Chondrocyte (in vitro differentiated cells): ENCODE measurements around the gene TOMM7. TPM values are rescaled to one million over a fixed set of nuclear protein-coding genes. Genes with fewer than 3 reads are reported as not detected.
A peak's percentile ranks its signal among the peaks of the same experiment; 100 is the strongest.

Source experiments
- DNase-seq: peaks from one replicate; pipeline ENCODE4 v3.0.0; 2021; ENCODE audit warnings: mixed read lengths, low spot score
- H3K27ac Mint-ChIP-seq: one replicate; pipeline ENCODE4 v1.8.0; 2021; ENCODE audit warnings: mild to moderate bottlenecking, moderate library complexity, mixed read lengths; ENCODE audit not compliant: unreplicated experiment
- H3K27me3 Mint-ChIP-seq: 2 replicates; pipeline ENCODE4 v1.8.0; 2021; ENCODE audit warnings: low read depth, mixed read lengths
- H3K36me3 Mint-ChIP-seq: 2 replicates; pipeline ENCODE4 v1.8.0; 2021; ENCODE audit warnings: low read depth, mixed read lengths
- H3K4me1 Mint-ChIP-seq: 2 replicates; pipeline ENCODE4 v1.8.0; 2021; ENCODE audit warnings: low read depth, mild to moderate bottlenecking, mixed read lengths
- H3K4me3 Mint-ChIP-seq: one replicate; pipeline ENCODE4 v1.8.0; 2021; ENCODE audit warnings: mild to moderate bottlenecking, moderate library complexity, mixed read lengths; ENCODE audit not compliant: unreplicated experiment
- H3K9me3 Mint-ChIP-seq: 2 replicates; pipeline ENCODE4 v1.8.0; 2021; ENCODE audit warnings: low read depth, mixed read lengths
- total RNA-seq: library from RNA; stranded (reverse); gene quantifications from 3 replicates; pipeline ENCODE4 v1.2.1, GENCODE V29; 2021
- TF ChIP-seq, protein P1 (sequence below): fragments of 200-600 bp; sonication (generic); IDR thresholded peaks from 2 replicates; pipeline ENCODE4 v1.5.0; 2021; ENCODE audit warnings: antibody characterized with exemption, mild to moderate bottlenecking, moderate library complexity

Gene TOMM7
- total RNA-seq, 1 donor from 2014 or later = 240 TPM

DNA sequence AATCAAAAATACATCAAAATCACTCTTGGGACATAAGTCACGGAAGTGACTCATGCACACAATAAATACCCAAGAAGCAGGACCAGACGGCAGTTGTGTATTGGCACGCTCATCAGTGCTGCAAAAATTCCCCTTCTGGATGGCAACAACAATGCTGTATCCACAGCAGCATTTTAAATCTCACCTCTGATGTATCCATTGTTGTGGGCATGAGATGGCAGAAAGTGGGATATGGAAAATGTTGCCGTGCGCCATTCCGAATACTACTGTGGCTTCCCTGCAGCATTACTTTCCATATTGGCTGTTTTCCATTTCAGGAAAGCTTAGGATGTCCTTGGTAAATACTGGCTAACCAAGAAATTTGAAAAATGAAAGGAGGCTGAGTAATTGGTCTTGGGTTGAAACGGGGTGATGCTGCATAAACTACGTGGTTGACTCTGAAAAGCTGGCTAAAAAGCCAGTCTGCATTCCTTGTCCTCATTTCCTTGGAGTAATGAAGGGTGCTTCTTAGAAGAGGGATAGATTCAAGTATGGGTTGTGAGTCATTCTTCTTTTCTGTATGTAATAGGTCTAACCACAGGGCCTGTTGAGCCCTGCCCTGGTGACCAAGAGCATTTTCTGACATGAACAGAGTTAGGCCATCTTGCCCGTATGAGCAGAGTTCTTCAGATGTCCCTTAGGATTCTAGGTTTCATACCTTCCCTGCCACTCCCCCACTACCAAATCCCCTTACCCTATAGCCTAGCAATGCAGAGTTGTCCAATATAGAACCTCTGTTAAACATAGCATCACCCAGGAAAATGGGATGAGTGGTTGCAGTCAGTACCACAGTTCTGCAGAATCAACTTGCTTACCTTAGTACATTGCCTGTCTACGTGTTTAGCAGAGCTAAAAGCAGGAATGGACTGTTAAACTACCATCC lies 36.3 kb upstream of the TOMM7 start:
- H3K36me3 Mint-ChIP-seq = no peaks in the 10 kb centered on the region
- peaks cover 46% of the 10 kb centered on the region for H3K4me1 Mint-ChIP-seq
- no peaks in the 10 kb centered on the region for H3K9me3 Mint-ChIP-seq
- H3K4me3 Mint-ChIP-seq = no peak overlapping the region
- H3K27ac Mint-ChIP-seq = peak overlapping the region; percentile 83
- DNase-seq = no peak
- H3K27me3 Mint-ChIP-seq = no peaks in the 10 kb centered on the region
- TF ChIP-seq, protein P1, sequence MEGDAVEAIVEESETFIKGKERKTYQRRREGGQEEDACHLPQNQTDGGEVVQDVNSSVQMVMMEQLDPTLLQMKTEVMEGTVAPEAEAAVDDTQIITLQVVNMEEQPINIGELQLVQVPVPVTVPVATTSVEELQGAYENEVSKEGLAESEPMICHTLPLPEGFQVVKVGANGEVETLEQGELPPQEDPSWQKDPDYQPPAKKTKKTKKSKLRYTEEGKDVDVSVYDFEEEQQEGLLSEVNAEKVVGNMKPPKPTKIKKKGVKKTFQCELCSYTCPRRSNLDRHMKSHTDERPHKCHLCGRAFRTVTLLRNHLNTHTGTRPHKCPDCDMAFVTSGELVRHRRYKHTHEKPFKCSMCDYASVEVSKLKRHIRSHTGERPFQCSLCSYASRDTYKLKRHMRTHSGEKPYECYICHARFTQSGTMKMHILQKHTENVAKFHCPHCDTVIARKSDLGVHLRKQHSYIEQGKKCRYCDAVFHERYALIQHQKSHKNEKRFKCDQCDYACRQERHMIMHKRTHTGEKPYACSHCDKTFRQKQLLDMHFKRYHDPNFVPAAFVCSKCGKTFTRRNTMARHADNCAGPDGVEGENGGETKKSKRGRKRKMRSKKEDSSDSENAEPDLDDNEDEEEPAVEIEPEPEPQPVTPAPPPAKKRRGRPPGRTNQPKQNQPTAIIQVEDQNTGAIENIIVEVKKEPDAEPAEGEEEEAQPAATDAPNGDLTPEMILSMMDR = no peak

DNA sequence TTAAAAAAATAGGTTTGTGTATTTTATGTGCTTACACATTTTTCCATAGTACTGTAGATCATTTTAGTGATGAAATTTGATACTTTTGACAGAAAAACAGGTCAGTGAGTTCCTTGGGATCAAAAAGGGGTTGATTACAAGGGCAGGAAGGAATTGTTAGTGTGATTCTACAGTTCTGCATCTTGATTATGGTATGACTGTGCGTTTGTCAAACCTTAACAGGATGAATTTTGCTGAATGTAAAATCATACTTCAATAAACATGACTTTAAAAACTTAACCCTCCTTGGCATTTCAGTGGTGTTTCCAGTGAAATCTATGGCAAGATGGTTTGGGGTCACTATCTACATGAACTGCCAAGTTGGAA lies 35.6 kb upstream of the TOMM7 start:
- peak overlapping the region; percentile 83 for H3K27ac Mint-ChIP-seq
- TF ChIP-seq, protein P1 = no peak
- H3K4me3 Mint-ChIP-seq = no peak overlapping the region
- DNase-seq = no peak
- H3K36me3 Mint-ChIP-seq = no peaks in the 10 kb centered on the region
- no peaks in the 10 kb centered on the region for H3K27me3 Mint-ChIP-seq
- peaks cover 50% of the 10 kb centered on the region for H3K4me1 Mint-ChIP-seq
- no peaks in the 10 kb centered on the region for H3K9me3 Mint-ChIP-seq

DNA sequence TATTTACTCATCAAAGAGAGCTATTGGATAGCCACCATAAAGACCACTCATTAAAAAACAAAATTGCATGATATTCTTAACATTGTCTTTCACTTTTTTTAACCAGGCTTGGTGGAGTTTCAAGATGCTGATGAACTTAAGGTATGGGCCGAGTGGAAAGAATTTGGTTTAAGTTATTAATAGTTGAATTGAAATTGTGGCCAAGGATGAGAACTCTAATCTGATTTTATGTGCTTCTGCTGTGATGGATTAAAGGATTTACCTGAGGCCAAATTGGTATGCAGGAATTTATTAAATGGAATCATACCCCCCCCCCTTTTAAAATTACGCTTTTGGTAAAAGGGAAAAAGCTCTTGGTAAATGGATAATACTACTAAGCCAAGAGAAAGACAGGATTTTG lies 33.8 kb upstream of the TOMM7 start:
- Mint-ChIP-seq H3K9me3 (no peaks in the 10 kb centered on the region), H3K36me3 (no peaks in the 10 kb centered on the region), H3K4me1 (peaks cover 52% of the 10 kb centered on the region)

DNA sequence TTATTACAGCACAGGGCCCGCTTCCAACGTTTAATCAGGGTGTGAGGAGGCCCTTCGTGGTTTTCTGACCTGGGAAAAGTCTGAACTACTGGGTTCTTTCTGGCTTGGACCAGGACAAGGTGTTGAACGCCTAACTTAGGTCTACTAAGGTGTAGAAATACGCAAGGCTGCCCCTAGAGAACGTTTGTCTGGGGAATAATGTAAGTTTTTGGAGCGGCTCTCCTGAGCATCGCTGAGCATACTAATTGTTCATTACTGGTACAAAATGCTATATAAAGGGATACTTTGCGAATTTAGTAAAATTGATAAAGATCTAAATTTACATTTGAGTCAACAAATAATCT lies 32.4 kb upstream of the TOMM7 start:
- no peaks in the 10 kb centered on the region for H3K27me3 Mint-ChIP-seq
- no peak for DNase-seq
- TF ChIP-seq, protein P1 = no peak
- H3K4me1 Mint-ChIP-seq = peaks cover 50% of the 10 kb centered on the region
- H3K4me3 Mint-ChIP-seq = peak overlapping the region; percentile 87
- H3K27ac Mint-ChIP-seq = peak overlapping the region; percentile 91
- no peaks in the 10 kb centered on the region for H3K9me3 Mint-ChIP-seq
- H3K36me3 Mint-ChIP-seq = no peaks in the 10 kb centered on the region

More for the DNA sequence above, 33.8 kb upstream of the TOMM7 start:
- no peak for DNase-seq
- peak overlapping the region; percentile 78 for H3K27ac Mint-ChIP-seq
- TF ChIP-seq, protein P1 = no peak
- H3K27me3 Mint-ChIP-seq = no peaks in the 10 kb centered on the region
- H3K4me3 Mint-ChIP-seq = no peak overlapping the region

DNA sequence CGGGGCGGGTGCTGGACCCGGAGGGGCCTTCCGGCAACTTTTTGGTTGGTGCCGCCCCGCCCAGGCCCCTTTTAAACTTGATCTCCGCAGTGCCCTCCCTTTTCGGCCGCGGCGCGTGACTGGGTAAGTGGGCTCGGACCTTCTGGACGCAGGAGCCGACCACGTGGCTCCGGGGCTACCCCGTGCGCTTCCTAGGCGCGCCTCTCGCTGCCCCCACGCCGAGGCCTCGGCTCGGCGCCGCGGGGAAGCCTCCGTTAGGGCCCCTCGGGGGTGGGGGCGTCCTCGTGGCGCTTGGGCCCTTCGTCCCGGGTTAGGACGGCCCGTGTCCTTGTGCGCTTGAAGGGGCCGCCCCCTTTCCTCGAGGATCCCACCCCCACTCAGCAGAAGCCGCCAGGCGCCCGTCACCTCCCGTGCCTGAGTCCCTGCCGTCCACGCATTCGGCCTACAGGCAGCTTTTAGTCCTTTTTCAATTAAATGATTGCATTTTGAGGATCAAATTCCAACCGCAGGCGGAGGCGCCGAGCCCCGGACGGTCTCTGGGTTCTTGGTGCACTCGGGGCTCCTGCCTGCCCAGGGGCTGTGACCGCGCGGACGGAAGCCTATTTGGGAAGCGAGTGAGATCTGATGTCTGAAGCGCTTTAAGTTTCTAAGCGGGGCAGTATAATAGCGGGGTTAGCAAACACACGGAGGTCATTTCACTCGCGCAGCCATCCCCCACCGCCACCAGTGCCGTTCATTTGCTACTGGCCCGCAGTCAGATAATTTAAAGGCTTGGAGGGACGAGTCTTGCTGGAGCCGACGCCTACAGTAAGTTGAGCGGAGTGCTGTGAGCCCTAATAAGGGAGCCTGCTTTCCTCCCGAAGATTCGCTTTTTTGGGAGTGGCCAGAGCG lies 31.8 kb upstream of the TOMM7 start:
- Mint-ChIP-seq H3K36me3 (no peaks in the 10 kb centered on the region), H3K4me3 (peak overlapping the region; percentile 87), H3K27me3 (no peaks in the 10 kb centered on the region), H3K4me1 (peaks cover 45% of the 10 kb centered on the region), H3K9me3 (no peaks in the 10 kb centered on the region), H3K27ac (peak overlapping the region; percentile 91)
- DNase-seq = no peak
- TF ChIP-seq, protein P1 = peak; percentile 91
